GM21717 (cell line): ENCODE measurements around the gene PLEKHA5.

Experiments
- ATAC-seq: cut with Tn5 transposase; IDR thresholded peaks from one replicate; pipeline ENCODE4 v1.9.1; 2021; ENCODE audit warnings: mild to moderate bottlenecking, moderate library complexity; ENCODE audit not compliant: unreplicated experiment

The PLEKHA5 gene

GRCh38 chr12:19127270-19127669, 2.3 kb upstream of the PLEKHA5 start:
- no peak for ATAC-seq

GRCh38 chr12:19128485-19128884, 1.0 kb upstream of the PLEKHA5 start:
- no peak for ATAC-seq

- no peak for ATAC-seq
Observed at GRCh38 chr12:19129122-19129485, 429 bp upstream of the PLEKHA5 start.

- ATAC-seq = no peak
Observed at GRCh38 chr12:19130224-19131024, 891 bp downstream of the PLEKHA5 start.

- no peak for ATAC-seq
Observed at GRCh38 chr12:19131025-19131444, 1.5 kb downstream of the PLEKHA5 start.

GRCh38 chr12:19138551-19138950, 9.0 kb downstream of the PLEKHA5 start:
- ATAC-seq = no peak

GRCh38 chr12:19138956-19139355, 9.4 kb downstream of the PLEKHA5 start:
- no peak for ATAC-seq

GRCh38 chr12:19139615-19140194, 10.2 kb downstream of the PLEKHA5 start:
- ATAC-seq = no peak

- ATAC-seq = no peak
Observed at GRCh38 chr12:19140381-19141236, 11.1 kb downstream of the PLEKHA5 start.

- no peak for ATAC-seq
Observed at GRCh38 chr12:19142499-19142898, 13.0 kb downstream of the PLEKHA5 start.

GRCh38 chr12:19144287-19144686, 14.8 kb downstream of the PLEKHA5 start:
- ATAC-seq = no peak

GRCh38 chr12:19144985-19145384, 15.5 kb downstream of the PLEKHA5 start:
- no peak for ATAC-seq

GRCh38 chr12:19148860-19149259, 19.3 kb downstream of the PLEKHA5 start:
- ATAC-seq = no peak

- no peak for ATAC-seq
Observed at GRCh38 chr12:19150273-19150900, 20.9 kb downstream of the PLEKHA5 start.

- no peak for ATAC-seq
Observed at GRCh38 chr12:19151298-19151697, 21.8 kb downstream of the PLEKHA5 start.

GRCh38 chr12:19153396-19153795, 23.9 kb downstream of the PLEKHA5 start:
- no peak for ATAC-seq

GRCh38 chr12:19154686-19155085, 25.2 kb downstream of the PLEKHA5 start:
- ATAC-seq = no peak

GRCh38 chr12:19155981-19156734, 26.6 kb downstream of the PLEKHA5 start:
- no peak for ATAC-seq

- ATAC-seq = no peak
Observed at GRCh38 chr12:19158923-19159322, 29.4 kb downstream of the PLEKHA5 start.

GRCh38 chr12:19161216-19161615, 31.7 kb downstream of the PLEKHA5 start:
- no peak for ATAC-seq
